Pulmonary artery endothelial cell (primary cell): ENCODE data around the gene RNF4. TPM values are rescaled to one million over a fixed set of nuclear protein-coding genes. Genes with fewer than 3 reads are reported as not detected.
A peak's percentile ranks its signal among the peaks of the same experiment; 100 is the strongest.
"Not testable (repeated sequence)": the region's sequence is repeated elsewhere in the genome, so short reads cannot be mapped to it uniquely, and the experiment has no call there.

Source experiments
- DNase-seq: peaks from one replicate; pipeline ENCODE4 v3.0.0-alpha.2; 2011; ENCODE audit warnings: low read depth, low spot score
- total RNA-seq: library from RNA; depleted of rRNA; stranded (reverse); fragments of >200 nt; gene quantifications from 2 replicates; pipeline ENCODE4 v1.2.3, GENCODE V29; 2014

The RNF4 gene
- total RNA-seq, 1 donor from 2014 or later: 50.8 TPM

- DNase-seq: no peak
Observed at GRCh38 chr4:2457481-2458295, 11.2 kb upstream of the RNF4 start.

DNA sequence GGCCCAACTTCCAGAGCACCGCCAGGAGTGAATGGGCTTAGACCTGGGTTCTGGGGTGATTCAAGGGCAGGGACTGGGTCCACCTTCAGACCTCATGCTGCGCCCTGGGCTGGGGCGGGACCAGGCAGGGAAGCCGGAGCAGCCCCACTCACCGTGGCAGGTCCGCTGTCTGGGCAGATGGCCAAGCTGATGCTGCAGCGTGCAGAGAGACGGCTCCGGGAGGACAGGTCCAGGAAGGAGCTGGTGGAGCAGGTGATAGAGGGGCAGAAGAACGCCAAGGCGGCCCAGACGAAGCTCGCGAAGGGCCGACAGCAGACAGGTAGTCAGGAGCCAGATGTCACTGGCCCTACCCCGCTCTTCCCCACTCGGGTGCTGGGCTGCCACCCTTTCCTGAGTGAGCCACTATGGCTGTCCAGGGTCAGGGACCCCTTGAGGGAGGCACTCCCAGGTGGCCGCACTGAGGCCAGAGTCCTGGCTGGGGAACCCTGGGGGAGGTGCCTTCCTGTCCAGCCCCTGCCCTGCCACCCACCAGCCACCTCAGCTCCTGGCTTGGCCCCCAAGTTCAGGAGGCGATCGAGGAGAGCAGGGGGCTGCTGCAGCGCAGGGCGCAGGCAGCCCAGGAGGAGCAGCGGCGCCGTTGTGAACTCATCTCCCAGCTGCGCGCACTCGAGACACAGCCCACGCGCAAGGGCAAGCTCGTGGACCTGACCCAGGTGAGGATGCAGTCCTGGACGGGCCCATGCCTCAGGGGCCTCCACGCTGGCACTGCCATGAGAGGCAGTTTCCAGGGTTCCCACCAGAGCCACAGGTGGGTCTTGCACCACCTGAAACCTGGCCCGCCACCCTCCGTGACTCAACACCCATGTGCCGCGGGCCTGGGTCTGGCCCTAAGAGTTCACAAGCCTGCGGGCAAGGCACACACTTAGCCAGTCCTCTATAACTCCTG is 10.1 kb upstream of the RNF4 start:
- no peak for DNase-seq

GRCh38 chr4:2459589-2460349 is 9.1 kb upstream of the RNF4 start:
- DNase-seq: no peak

- no peak for DNase-seq
Observed at GRCh38 chr4:2461246-2461960, 7.5 kb upstream of the RNF4 start.

DNA sequence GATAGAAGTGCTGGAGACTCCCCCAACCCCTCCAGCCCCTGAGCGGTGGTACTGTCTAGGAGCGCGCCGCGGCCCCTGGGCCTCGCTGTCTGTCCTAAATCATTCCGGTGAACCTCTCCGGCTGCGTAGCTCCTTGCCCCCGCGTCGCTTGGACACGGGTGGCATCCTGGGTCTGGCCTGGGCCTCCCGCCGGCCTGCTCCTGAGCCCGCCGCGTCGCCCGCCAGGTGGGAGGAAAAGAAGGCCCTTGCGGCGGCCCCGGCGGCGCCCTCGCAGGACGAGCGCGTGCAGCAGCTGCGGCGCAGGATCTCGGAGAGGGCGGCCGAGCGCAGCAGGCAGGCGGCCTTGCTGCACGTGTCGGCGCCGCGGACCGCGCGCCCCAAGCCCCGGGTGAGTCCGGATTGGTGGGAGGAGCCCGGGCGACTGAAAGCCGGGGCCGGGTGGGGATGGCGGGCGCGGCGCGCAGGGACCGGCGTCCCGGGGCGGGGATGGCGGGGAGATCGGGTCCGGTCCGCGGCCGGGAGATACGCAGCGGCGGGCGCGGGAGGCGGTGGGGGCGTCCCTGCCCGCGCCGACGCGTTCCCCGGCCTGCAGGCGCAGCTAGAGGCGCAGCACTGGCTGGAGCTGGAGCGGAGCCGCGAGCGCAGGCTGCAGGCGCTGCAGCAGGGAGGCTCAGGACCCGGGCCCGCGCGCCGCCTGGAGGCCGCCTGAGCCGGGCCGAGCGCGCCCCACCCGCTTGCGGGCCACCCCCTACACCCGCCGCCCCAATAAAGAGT is 6.5 kb upstream of the RNF4 start:
- DNase-seq: peak; percentile 37

GRCh38 chr4:2462992-2463762 is 5.7 kb upstream of the RNF4 start:
- DNase-seq: no peak

DNA sequence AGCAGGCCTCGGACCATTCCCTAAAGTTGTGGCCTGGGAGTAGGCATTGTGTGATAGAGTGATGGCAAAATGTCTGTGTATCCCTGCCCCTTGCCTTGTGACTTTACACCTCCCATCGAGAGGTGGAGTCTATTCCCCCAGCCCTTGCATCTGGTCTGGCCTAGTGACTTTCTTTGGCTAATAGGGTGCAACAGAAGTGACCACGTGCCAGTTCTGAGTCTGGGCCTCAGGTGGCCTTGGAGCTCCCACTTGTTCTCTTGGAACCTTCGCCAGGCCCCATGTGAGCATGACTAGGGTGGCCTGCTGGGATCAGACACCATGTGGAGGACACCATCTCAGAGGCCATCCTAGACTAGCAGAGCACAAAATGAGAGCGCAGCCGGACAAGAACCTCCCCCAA is 3.9 kb upstream of the RNF4 start:
- DNase-seq: no peak

GRCh38 chr4:2465544-2465943 is 3.4 kb upstream of the RNF4 start:
- not testable (repeated sequence) for DNase-seq

DNA sequence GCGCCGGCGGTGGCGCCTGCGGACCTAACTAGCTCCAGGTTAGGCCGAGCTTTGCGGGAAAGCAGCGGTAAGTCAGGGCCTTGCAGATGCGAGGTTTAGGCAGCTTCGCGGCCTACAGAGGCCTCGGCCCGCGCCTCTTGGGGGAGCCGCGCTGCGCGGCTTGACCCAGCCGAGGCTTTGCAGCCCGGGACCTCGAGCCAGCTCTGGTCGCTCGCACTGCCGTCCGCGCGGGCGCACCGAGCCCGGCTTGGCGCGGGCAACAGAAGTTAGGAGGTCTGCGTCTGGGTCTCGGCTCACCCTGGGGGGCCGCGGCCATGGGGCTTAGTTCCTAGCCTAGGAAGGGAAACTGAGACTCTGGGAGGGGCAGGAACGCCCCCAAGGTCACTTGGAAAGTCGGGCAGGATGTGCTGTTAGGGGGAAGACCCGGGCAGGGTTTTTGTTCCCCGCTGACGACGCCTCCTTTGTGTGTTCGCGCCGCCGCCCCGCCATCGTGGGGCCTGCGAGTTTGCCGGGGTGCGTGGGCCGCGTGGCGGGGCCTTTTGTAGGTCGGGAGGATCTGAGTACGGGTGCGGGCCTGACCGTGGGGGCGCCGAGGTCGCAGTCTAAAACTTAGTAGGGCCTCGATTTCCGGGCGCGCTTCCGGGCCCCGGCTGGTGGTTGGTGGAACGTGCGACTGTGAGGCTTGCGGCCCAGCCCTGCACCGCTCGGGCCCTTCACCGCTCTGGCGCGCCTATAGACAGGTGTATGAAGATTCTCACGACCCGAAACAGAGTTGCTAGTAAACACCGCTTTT is 482 bp downstream of the RNF4 start:
- DNase-seq: no peak

GRCh38 chr4:2470791-2471190 is 1.9 kb downstream of the RNF4 start:
- no peak for DNase-seq

GRCh38 chr4:2472187-2472586 is 3.3 kb downstream of the RNF4 start:
- DNase-seq: no peak

DNA sequence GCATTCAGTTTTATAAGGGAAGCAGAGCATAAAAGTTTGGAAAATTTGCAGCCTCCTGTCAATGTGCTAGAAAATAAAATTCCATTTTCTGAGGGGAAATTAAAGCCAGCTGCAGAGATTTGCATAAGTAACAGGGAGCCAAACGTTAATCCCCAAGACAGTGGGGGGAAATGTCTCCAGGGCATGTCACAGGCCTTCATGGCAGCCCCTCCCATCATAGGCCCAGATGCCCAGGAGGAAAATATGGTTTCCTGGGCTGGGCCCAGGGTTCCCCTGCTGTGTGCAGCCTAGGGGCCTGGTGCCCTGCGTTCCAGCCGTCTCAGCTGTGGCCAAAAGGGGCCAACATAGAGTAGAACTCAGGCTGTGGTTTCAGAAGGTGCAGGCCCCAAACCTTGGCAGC is 9.3 kb downstream of the RNF4 start:
- no peak for DNase-seq

GRCh38 chr4:2480649-2481048 is 11.7 kb downstream of the RNF4 start:
- DNase-seq: no peak

- DNase-seq: no peak
Observed at GRCh38 chr4:2482192-2482591, 13.3 kb downstream of the RNF4 start.

DNA sequence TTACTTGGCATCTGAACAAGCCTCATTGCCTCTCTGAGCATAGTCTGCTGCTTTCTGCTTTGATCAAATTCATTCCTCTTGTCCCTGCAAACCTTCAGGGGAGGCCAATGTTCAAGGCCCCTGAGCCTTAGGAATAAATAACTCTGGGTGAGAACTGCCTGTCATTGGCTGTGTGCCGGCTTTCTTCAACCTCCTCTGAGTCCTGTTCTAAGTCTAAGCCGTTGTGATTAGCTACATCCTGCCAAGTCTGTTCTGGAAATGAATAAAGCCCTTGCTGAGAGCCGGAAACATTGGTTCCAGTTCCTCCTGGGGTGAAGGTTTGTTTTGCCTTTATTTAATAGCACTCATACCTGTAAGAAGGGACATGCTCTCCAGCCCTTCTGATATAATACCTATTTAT is 13.8 kb downstream of the RNF4 start:
- peak; percentile 43 for DNase-seq

GRCh38 chr4:2483237-2483636 is 14.3 kb downstream of the RNF4 start:
- no peak for DNase-seq

- DNase-seq: no peak
Observed at GRCh38 chr4:2484185-2484584, 15.3 kb downstream of the RNF4 start.

DNA sequence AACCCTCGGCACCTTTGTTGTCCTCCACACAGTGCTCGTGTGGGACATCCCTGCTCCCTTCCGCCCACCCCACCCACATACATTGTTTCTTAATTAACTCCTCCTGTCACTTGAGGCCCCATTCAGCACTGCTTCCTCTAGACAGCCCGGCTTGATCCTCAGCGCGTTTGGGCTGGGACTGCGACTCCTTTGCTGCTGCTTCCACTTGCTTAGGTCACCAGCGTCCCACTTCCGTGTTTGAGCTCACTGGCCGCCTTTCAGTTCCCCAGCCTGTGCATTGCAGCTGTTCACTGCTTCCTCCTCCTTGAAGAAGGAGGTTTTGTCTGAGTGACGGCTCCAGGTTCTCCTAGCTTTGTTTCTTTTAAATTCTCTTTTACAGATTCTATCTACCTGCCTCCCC is 16.1 kb downstream of the RNF4 start:
- DNase-seq: peak; percentile 29

DNA sequence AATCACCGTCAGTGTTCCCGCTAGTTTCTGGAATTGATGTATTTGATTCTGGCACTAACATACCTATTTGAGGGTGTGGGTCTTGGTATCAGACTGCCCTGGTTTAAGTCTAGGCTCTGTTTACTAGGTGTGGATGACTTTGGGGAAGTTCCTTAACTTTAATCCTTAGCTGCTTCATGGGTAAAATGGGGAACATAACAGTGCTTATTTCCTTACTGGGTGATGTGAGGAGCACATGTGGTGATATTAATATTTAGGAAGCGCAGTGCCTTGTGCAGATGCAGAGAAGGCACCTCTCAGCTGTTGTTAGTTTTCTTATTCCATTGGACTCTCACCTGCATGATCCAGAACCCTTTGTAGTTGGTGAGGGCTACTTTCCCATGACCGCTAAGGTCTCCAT is 17.1 kb downstream of the RNF4 start:
- no peak for DNase-seq
